ENCODE results near the gene DST.

The DST gene

DNA sequence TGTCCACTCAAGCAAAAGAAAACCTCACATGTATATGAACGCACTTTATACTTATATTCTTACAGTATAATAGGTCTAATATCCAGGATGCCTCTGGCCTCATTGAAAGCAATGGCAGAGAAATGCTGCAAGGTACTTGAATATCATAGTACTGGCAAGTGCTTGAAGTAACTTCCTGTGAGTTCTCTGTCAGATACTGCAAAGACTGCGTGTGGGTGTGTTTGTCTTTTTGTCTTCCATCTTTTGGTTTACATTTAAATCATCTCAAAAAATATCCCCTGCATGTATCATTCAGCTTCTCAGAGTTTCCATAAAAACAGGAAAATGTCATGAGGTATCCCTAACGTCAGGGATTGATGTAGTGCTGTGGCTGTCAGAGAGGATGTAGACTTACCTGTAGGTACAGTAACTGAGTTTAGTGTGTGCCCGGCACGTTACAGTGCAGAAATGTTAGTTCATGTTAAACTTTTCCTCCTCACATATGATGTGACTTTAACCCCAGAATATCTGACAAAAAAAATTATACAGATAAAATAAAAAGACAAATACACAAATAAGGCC is 184.3 kb downstream of the DST start:
- H3K4me1 ChIP-seq, result peaks cover 4% of the 10 kb centered on the region
- H3K9ac ChIP-seq, result no peak overlapping the region
- no peak overlapping the region for H3K4me3 ChIP-seq (ENCODE audit: low read depth, low read length)
- H3K9me3 ChIP-seq (ENCODE audit: control insufficient read depth, low read length), result no peaks in the 10 kb centered on the region
- H2AFZ ChIP-seq, result no peak overlapping the region
- H3K27me3 ChIP-seq (ENCODE audit: control insufficient read depth, insufficient read depth, low read length), result no peaks in the 10 kb centered on the region
- TF ChIP-seq, protein P1, sequence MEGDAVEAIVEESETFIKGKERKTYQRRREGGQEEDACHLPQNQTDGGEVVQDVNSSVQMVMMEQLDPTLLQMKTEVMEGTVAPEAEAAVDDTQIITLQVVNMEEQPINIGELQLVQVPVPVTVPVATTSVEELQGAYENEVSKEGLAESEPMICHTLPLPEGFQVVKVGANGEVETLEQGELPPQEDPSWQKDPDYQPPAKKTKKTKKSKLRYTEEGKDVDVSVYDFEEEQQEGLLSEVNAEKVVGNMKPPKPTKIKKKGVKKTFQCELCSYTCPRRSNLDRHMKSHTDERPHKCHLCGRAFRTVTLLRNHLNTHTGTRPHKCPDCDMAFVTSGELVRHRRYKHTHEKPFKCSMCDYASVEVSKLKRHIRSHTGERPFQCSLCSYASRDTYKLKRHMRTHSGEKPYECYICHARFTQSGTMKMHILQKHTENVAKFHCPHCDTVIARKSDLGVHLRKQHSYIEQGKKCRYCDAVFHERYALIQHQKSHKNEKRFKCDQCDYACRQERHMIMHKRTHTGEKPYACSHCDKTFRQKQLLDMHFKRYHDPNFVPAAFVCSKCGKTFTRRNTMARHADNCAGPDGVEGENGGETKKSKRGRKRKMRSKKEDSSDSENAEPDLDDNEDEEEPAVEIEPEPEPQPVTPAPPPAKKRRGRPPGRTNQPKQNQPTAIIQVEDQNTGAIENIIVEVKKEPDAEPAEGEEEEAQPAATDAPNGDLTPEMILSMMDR (IDR thresholded peaks at IDR 0.05), result no peak
- H3K36me3 ChIP-seq (ENCODE audit: control insufficient read depth, insufficient read depth, low read length), result no peaks in the 10 kb centered on the region
- no peak overlapping the region for H3K27ac ChIP-seq
- no peak overlapping the region for H3K4me2 ChIP-seq (ENCODE audit: low read length)
- no peaks in the 10 kb centered on the region for H3K79me2 ChIP-seq

DNA sequence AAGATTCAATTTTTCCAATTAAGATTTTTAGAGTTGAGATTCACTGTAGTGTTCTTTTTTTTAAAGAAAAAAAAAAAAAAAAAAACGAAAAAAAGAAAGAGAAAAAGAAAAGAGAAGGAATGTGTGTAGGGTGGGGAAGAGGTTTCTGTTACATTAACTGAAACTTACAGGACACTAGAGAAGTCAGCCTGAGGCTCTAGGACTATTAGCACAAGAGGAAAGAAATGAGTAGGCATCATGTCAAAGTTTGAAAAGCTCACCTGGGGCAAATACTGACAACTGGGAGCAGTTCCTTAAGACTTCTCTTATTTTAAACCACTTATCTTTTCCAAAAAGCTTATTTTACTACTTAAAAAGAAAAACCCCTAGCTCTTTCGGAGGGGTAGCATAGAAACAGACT is 185.9 kb downstream of the DST start:
- TF ChIP-seq, protein P1 (IDR thresholded peaks at IDR 0.05), result no peak
- Histone ChIP-seq H3K36me3 (ENCODE audit: control insufficient read depth, insufficient read depth, low read length) (no peaks in the 10 kb centered on the region), H3K27ac (no peak overlapping the region), H3K9ac (no peak overlapping the region), H3K9me3 (ENCODE audit: control insufficient read depth, low read length) (no peaks in the 10 kb centered on the region), H3K79me2 (no peaks in the 10 kb centered on the region), H2AFZ (no peak overlapping the region), H3K4me2 (ENCODE audit: low read length) (no peak overlapping the region), H3K4me3 (ENCODE audit: low read depth, low read length) (no peak overlapping the region), H3K4me1 (peaks cover 4% of the 10 kb centered on the region), H3K27me3 (ENCODE audit: control insufficient read depth, insufficient read depth, low read length) (no peaks in the 10 kb centered on the region)

DNA sequence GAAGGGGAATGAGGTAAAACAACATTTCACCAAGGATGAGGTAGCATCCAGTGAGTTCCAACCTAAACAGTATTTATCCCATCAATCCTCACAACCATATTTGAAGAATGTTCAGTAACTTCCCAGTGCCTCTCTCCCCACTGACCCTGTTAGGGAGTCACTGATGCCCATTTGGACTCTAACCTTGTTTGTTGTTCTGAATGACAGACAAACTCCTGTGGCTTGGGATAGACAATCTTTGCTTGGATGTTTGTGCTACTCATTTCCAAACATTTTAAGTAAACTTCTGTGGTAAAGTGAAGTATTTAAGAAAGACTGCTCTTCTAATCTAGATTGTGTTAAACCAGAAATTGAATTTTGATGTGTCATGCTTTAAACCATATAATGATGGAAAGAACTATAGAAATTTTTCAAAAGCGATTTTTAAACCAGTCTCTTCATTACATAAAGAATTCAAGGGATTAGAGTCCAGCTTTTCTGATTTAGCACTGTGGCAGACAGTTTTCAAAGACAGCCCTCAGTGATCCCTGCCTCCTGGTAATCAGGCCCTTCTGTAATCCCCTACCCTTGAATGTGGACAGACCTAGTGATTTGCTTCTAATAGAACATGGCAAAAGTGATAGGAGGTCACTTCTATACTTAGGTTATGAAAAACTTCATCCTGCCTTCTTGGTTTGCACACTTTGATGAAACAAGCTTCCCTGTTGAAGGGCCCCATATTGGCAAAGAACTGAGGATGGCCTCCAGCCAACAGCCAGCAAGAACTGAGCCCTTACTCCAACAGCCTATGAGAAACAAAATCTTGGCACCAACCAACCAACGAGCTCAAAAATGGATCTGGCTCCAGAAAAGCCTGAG is 191.6 kb downstream of the DST start:
- TF ChIP-seq, protein P1 (IDR thresholded peaks at IDR 0.05), result no peak
- Histone ChIP-seq H2AFZ (peak overlapping the region; percentile 6), H3K4me1 (no peaks in the 10 kb centered on the region), H3K27ac (no peak overlapping the region), H3K4me3 (ENCODE audit: low read depth, low read length) (no peak overlapping the region), H3K36me3 (ENCODE audit: control insufficient read depth, insufficient read depth, low read length) (no peaks in the 10 kb centered on the region), H3K79me2 (no peaks in the 10 kb centered on the region), H3K27me3 (ENCODE audit: control insufficient read depth, insufficient read depth, low read length) (no peaks in the 10 kb centered on the region), H3K4me2 (ENCODE audit: low read length) (no peak overlapping the region), H3K9ac (no peak overlapping the region), H3K9me3 (ENCODE audit: control insufficient read depth, low read length) (no peaks in the 10 kb centered on the region)

DNA sequence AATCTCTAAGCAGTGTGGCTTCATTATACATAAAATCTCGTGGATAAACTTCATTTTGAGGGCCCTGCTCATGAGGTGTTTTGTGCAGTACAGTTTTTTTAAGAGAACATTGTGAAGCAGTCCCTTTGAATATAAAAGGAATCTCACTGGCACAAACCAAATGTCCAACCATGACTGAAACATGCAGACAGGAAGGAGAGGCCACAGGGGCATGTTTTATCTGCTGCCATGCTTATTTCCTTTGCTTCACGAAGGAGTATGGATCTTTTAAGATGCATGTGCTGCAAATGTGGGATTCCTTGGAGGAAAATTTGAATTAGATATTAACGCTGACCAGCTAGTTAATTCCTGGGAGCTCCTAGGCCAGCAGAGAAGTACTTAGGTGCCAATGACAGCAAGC is 192.3 kb downstream of the DST start:
- Histone ChIP-seq H3K36me3 (ENCODE audit: control insufficient read depth, insufficient read depth, low read length) (no peaks in the 10 kb centered on the region), H3K9me3 (ENCODE audit: control insufficient read depth, low read length) (no peaks in the 10 kb centered on the region), H3K27me3 (ENCODE audit: control insufficient read depth, insufficient read depth, low read length) (no peaks in the 10 kb centered on the region), H3K4me1 (no peaks in the 10 kb centered on the region), H3K4me2 (ENCODE audit: low read length) (no peak overlapping the region), H3K79me2 (no peaks in the 10 kb centered on the region), H3K27ac (no peak overlapping the region), H3K4me3 (ENCODE audit: low read depth, low read length) (no peak overlapping the region), H3K9ac (no peak overlapping the region), H2AFZ (no peak overlapping the region)
- TF ChIP-seq, protein P1 (IDR thresholded peaks at IDR 0.05), result no peak

All from parathyroid adenoma (tissue), 2 donors.